Activated naive CD4-positive, alpha-beta T cell treated with anti-CD3 and anti-CD28 coated beads for 36 hours (primary cell): ENCODE measurements around the gene RNF149. TPM values are rescaled to one million over a fixed set of nuclear protein-coding genes. Genes with fewer than 3 reads are reported as not detected.
"Not testable (repeated sequence)": the region's sequence is repeated elsewhere in the genome, so short reads cannot be mapped to it uniquely, and the experiment has no call there.

Experiments
- CTCF ChIA-PET: fragments of 350-600 bp; sonication (Branson Sonifier 250); formaldehyde crosslinking; loops from one replicate; lab custom pipeline; 2021; ENCODE audit warnings: antibody characterized with exemption; lab: Charles Lee
- DNase-seq: peaks from one replicate; pipeline ENCODE4 v3.0.0-alpha.2; 2020
- H3K27ac Mint-ChIP-seq: one replicate; pipeline ENCODE4 v1.8.0; 2021; ENCODE audit warnings: mild to moderate bottlenecking, mixed read lengths
- H3K27me3 Mint-ChIP-seq: one replicate; pipeline ENCODE4 v1.8.0; 2021; ENCODE audit warnings: low read depth, mixed read lengths
- H3K36me3 Mint-ChIP-seq: one replicate; pipeline ENCODE4 v1.8.0; 2021; ENCODE audit warnings: low read depth, mixed read lengths
- H3K4me1 Mint-ChIP-seq: one replicate; pipeline ENCODE4 v1.8.0; 2021; ENCODE audit warnings: low read depth, mixed read lengths
- H3K4me3 Mint-ChIP-seq: one replicate; pipeline ENCODE4 v1.8.0; 2021; ENCODE audit warnings: mild to moderate bottlenecking, moderate library complexity, mixed read lengths
- H3K9me3 Mint-ChIP-seq: one replicate; pipeline ENCODE4 v1.8.0; 2021; ENCODE audit warnings: mixed read lengths
- intact Hi-C: fragments of 100-400 bp; cut with micrococcal nuclease; formaldehyde crosslinking; loops from one replicate; pipeline ENCODE4 v1.15.1; 2023
- microRNA-seq: library from miRNA; unstranded; fragments of <30 nt; microRNA quantifications from one replicate; pipeline ENCODE4 v1.2.0, GENCODE V29; 2022; ENCODE audit warnings: borderline microRNAs expressed, borderline replicate concordance
- total RNA-seq, 2 experiments: library from RNA; stranded (reverse); gene quantifications; one replicate each; pipeline ENCODE4 v1.2.3, GENCODE V29; 2021

Gene RNF149
- total RNA-seq, 2 experiments from 2014 or later: 25.0 to 27.1 TPM

DNA sequence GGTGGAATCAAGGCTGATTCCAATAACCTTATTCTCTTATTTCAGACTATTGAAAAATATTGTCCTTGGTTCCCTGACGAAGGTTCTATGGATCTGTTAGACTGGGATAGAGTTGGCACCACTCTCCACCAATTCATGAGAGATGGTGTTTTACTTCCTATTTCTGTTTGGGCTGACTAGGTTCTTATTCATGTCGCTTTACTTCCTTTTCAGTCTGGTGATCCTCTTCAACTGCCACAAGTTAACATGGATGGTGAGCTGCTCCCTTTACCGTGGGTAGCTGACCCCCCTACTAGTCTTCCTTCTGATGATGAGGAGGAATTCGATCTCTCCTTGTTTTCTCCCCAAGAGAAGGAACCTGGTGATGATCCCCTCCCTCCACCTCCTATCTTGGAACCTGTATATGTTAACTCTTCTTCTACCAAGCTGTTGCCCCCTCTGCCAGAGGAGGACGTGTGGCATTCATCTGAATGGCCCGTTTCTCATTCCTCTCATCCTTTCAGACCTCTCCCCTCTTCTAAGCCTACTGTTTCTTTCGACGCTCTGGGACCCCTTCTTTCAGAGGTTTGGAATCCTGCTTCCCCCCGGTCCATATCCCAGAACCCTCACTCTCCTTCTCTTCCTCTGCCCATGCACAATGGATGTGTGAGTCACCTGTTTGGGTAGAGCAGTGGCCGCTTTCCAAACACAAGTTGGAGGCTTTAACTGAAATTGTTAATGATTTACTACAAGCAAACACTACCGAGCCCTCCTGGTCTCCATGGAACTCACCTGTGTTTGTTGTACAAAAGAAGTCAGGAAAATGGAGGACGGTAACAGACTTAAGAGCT, 69.4 kb downstream of the RNF149 start:
- H3K36me3 Mint-ChIP-seq: no peaks in the 10 kb centered on the region
- intact Hi-C loops: no loop called here
- H3K4me3 Mint-ChIP-seq: no peak overlapping the region
- CTCF ChIA-PET: interaction anchor here (0.5 to 1.5 kb wide), 4 partner anchors 9 to 428 kb away, joined by 3 to 7 read pairs (median 4); no protein-coding TSS in a partner anchor
- no peaks in the 10 kb centered on the region for H3K27me3 Mint-ChIP-seq
- no peaks in the 10 kb centered on the region for H3K4me1 Mint-ChIP-seq
- DNase-seq: no peak
- H3K27ac Mint-ChIP-seq: peak overlapping the region; percentile 28
- H3K9me3 Mint-ChIP-seq: no peaks in the 10 kb centered on the region

DNA sequence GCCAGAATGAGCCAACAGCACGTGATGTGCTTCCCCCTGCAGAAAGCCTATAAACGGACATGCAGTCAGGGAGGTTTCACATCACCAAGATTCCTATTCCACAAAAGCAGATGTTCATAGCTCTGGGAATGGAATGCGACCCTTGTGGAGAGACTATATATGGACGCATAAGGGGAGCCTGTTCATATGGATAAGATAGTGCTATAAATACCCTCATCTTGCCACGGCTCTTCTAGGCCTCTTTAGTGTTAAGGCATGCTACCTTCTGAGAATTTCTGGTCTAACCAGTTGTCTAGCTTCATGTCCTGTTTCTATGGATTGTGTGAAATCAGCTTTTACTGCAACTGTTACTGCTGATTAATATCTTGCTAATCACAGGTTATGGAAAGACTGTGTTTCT, 70.6 kb downstream of the RNF149 start:
- intact Hi-C loops, H3K27me3 Mint-ChIP-seq, H3K36me3 Mint-ChIP-seq, H3K4me1 Mint-ChIP-seq, CTCF ChIA-PET, DNase-seq, H3K4me3 Mint-ChIP-seq, H3K27ac Mint-ChIP-seq, H3K9me3 Mint-ChIP-seq: not testable (repeated sequence)

DNA sequence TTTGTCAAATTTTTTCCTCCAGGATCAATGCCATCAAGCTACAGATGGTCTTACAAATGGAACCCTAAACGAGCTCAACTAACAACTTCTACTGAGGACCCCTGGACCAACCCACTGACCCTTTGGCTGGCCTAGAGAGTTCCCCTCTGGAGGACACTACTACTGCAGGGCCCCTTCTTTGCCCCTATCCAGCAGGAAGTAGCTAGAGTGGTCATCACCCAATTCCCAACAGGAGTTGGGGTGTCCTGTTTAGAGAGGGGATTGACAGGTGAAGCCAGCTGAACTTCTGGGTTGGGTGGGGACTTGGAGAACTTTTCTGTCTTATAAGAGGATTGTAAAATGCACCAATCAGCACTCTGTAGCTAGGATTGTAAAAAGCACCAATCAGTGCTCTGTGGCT, 72.5 kb downstream of the RNF149 start:
- H3K27me3 Mint-ChIP-seq, H3K4me3 Mint-ChIP-seq, H3K9me3 Mint-ChIP-seq, H3K36me3 Mint-ChIP-seq, H3K4me1 Mint-ChIP-seq, DNase-seq, H3K27ac Mint-ChIP-seq, intact Hi-C loops: not testable (repeated sequence)
- CTCF ChIA-PET: interaction anchor here (0.9 kb wide), 1 partner anchor 24 kb away, joined by 3 read pairs; no protein-coding TSS in a partner anchor

DNA sequence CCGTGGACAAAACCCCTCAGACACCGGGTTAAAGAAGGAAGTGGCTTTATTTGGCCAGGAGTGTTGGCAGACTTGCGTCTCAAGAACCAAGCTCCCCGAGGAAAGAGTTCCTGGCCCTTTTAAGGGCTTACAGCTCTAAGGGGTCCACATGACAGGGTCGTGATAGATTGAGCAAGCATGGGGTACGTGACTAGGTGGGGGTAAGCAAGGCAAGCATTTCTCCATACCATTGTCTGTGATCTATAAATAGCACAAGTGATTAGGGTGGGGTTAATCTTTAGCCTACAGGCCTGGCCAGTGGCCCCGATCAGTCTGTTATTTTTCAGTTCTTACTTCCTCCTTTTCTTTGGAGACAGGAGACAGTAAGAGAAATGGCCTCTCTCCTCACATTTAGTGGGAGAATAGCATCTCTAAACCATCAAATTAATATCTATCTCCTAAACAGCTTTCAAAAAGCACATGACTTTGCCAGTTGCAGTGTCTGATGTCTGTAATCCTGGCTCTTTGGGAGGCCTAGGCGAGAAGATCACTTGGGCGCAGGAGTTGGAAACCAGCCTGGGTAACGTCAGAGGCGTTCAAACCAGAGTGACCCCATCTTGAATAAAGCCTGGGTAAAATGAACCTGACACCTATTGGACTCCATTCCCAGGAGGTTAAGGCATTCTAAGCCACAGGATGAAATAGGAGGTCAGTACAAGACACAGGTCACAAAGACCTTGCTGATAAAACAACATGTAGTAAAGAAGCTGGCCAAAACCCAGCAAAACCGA, 74.1 kb downstream of the RNF149 start:
- Mint-ChIP-seq H3K9me3 (no peaks in the 10 kb centered on the region), H3K4me1 (no peaks in the 10 kb centered on the region), H3K27ac (no peak overlapping the region), H3K4me3 (no peak overlapping the region), H3K27me3 (no peaks in the 10 kb centered on the region), H3K36me3 (no peaks in the 10 kb centered on the region)
- intact Hi-C loops: no loop called here
- DNase-seq: no peak
- CTCF ChIA-PET: interaction anchor here (0.5 to 1.6 kb wide), 2 partner anchors 29 to 1083 kb away, joined by 4 to 6 read pairs; no protein-coding TSS in a partner anchor

DNA sequence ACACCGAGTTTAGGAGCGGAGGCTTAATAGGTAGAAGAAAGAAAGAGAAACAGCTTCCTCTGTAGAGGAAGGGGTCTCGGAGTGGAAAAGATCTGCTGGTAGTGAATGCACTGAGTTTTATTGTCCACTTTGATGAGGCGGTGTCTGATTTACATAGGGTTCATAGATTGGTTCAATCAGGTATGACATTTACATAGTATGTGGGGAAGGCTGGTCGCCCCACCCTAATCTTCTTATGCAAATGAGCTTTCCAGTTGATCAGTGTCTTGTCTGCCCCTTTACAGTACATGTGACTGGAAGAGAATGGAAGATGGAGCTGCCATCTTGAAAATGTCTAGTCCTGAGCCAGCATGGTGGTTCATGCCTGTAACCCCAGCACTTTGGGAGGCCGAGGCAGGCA, 75.7 kb downstream of the RNF149 start:
- CTCF ChIA-PET: interaction anchor here (0.6 to 1.5 kb wide), 2 partner anchors 27 to 576 kb away, joined by 5 read pairs; no protein-coding TSS in a partner anchor
- Mint-ChIP-seq H3K4me3 (no peak overlapping the region), H3K27me3 (no peaks in the 10 kb centered on the region), H3K4me1 (no peaks in the 10 kb centered on the region), H3K27ac (no peak overlapping the region), H3K9me3 (no peaks in the 10 kb centered on the region), H3K36me3 (no peaks in the 10 kb centered on the region)
- intact Hi-C loops: no loop called here
- no peak for DNase-seq

DNA sequence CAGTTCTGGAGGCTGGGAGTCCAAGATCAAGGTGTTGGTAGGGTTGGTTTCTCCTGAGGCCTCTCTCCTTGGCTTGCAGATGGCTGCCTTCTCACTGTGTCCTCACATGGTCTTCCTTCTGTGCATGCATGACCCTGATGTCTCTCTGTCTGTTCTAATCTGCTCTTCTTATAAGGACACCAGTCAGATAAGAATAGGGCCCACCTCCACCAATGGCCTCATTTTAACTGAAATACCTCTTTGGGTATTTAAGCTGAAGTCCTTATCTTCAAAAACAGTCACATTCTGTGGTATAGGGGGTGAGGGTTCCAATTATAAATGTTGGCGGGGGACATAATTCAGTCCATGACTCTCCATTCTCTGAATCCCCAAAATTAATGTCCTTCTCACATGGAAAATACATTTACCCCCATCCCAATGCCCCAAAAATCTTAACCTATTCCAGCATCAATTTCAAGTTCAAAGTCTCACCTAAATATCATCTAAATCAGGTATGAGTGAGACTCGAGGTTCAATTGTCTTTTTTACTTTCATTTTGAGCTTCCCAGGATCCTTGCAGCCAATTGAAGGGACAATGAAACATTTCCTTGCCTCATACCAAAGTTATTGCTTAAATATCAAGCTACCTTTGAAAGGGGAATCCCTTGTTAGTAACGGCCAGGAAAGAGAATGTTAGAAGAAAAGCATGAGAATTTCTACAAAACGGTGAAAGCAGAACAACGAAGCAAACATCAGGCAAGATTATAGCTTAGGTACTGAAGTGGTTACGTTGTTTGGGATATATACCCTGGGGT, 76.4 kb downstream of the RNF149 start:
- no peaks in the 10 kb centered on the region for H3K9me3 Mint-ChIP-seq
- H3K4me1 Mint-ChIP-seq: no peaks in the 10 kb centered on the region
- no peaks in the 10 kb centered on the region for H3K36me3 Mint-ChIP-seq
- H3K27me3 Mint-ChIP-seq: no peaks in the 10 kb centered on the region
- no peak overlapping the region for H3K27ac Mint-ChIP-seq
- intact Hi-C loops: no loop called here
- no peak for DNase-seq
- CTCF ChIA-PET: interaction anchor here (0.7 to 1.5 kb wide), 4 partner anchors 8 to 626 kb away, joined by 3 to 5 read pairs (median 3); no protein-coding TSS in a partner anchor
- no peak overlapping the region for H3K4me3 Mint-ChIP-seq

DNA sequence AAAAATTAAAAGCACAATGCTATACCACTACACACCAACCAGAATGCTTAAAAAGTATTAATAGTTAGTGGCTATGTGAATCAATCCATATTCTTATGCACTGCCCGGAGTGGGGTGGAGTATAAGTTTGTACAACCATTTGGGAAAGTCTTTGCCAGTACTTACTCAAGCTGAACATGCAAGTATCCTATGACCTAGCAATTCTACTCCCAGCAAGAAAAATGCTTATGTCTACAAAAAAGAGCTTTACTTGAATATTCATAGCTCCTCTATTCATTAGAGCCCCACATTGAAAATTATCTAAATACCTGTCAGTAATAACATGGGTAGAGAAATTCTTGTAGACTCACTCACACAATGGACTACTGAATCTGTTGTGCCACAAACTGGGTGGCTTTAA, 77.3 kb downstream of the RNF149 start:
- Mint-ChIP-seq H3K27ac (no peak overlapping the region), H3K36me3 (no peaks in the 10 kb centered on the region), H3K4me1 (no peaks in the 10 kb centered on the region), H3K4me3 (no peak overlapping the region), H3K9me3 (no peaks in the 10 kb centered on the region), H3K27me3 (no peaks in the 10 kb centered on the region)
- intact Hi-C loops: no loop called here
- no peak for DNase-seq
- CTCF ChIA-PET: interaction anchor here (0.7 to 1.5 kb wide), 3 partner anchors 7 to 206 kb away, joined by 3 to 5 read pairs (median 3); no protein-coding TSS in a partner anchor

DNA sequence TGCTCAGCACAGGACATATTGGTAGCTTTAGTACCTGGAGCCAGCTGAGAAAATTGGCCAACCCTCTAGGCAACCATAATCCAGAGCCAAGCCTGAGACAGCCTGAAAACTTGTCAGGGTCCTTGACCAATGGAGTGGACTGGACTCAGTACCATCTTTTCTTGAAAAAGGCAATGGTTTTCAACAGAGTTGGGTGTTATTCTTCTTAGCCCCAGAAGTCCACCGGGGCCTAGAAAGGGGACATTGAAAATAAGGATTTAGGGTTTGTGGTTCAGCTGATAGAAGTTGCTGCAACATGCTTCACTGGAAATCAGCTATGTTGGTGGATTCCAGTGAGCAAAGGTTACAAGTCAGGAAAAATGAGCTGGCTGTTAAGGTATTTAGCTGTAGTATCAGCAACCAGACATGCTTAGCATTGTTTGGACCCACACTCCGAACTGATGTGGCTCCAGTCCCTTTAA, 77.9 kb downstream of the RNF149 start:
- CTCF ChIA-PET: interaction anchor here (1.2 kb wide), 1 partner anchor 9 kb away, joined by 3 read pairs; no protein-coding TSS in a partner anchor
- Mint-ChIP-seq H3K27ac (no peak overlapping the region), H3K4me3 (no peak overlapping the region), H3K9me3 (no peaks in the 10 kb centered on the region), H3K36me3 (no peaks in the 10 kb centered on the region), H3K27me3 (no peaks in the 10 kb centered on the region), H3K4me1 (no peaks in the 10 kb centered on the region)
- intact Hi-C loops: no loop called here
- DNase-seq: no peak

Small RNA genes within 50 kb of the gene (microRNA-seq; reads per million reads assigned to microRNA genes)
- not detected for gene MIR5696

Other genes with a start within 250 kb of the RNF149 start
- gene TBC1D8, start 157.3 kb downstream of the RNF149 start, total RNA-seq: 1 to 10 TPM; 4.0 to 4.5 TPM
- gene CNOT11, start 55.8 kb downstream of the RNF149 start, total RNA-seq: 10 to 100 TPM; 38.3 to 40.3 TPM
- not detected for gene CREG2, start 78.8 kb upstream of the RNF149 start, total RNA-seq
- gene RFX8, start 166.4 kb upstream of the RNF149 start, total RNA-seq: under 1 TPM; 0.60 to 0.64 TPM